H1 (cell line): ENCODE results near the gene ANP32A. TPM values are rescaled to one million over a fixed set of nuclear protein-coding genes. Genes with fewer than 3 reads are reported as not detected.

Experiments used
- CTCF ChIA-PET: fragments of 300-600 bp; sonication (Branson Sonifier 250); formaldehyde crosslinking; loops from one replicate; lab custom pipeline; 2021; ENCODE audit not compliant: partially characterized antibody; lab: Charles Lee
- POLR2A ChIA-PET: fragments of 300-600 bp; sonication (Branson Sonifier 250); formaldehyde crosslinking; loops from one replicate; lab custom pipeline; 2021; ENCODE audit warnings: inconsistent platforms; ENCODE audit not compliant: partially characterized antibody; lab: Charles Lee
- DNase-seq, 2 experiments: peaks; one replicate each; pipeline versions ENCODE4 v3.0.0 to v3.0.0-alpha.2; 2010 to 2022; ENCODE audit warnings: low spot score in 2 of 2, low read depth in 1 of 2, mixed read lengths in 1 of 2
- FAIRE-seq: peaks from 2 replicates; lab custom pipeline; 2011; peaks lifted over from hg19 to GRCh38; lab: Jason Lieb, UNC
- H2AFZ ChIP-seq: 2 replicates; pipeline ENCODE4 v1.8.1; 2012; ENCODE audit warnings: low read length, inconsistent platforms
- H2AK5ac ChIP-seq: 2 replicates; pipeline ENCODE4 v1.6.1; 2013; ENCODE audit warnings: low read depth, low read length
- H2BK120ac ChIP-seq: replicated peaks from 2 replicates; pipeline ENCODE3; 2013; ENCODE audit warnings: low read depth, low read length, inconsistent platforms
- H2BK12ac ChIP-seq: 2 replicates; pipeline ENCODE4 v1.6.1; 2013; ENCODE audit warnings: low read depth, low read length
- H2BK15ac ChIP-seq: 2 replicates; pipeline ENCODE4 v1.6.1; 2013; ENCODE audit warnings: low read length
- H2BK20ac ChIP-seq: 2 replicates; pipeline ENCODE4 v1.6.1; 2013; ENCODE audit warnings: low read length
- H2BK5ac ChIP-seq: 2 replicates; pipeline ENCODE4 v1.6.1; 2013; ENCODE audit warnings: low read depth, low read length
- H3K14ac ChIP-seq: 2 replicates; pipeline ENCODE4 v1.6.1; 2013; ENCODE audit warnings: inconsistent platforms; ENCODE audit not compliant: insufficient read length
- H3K18ac ChIP-seq: 2 replicates; pipeline ENCODE4 v1.6.1; 2013; ENCODE audit warnings: low read length; ENCODE audit errors: extremely low read depth
- H3K23ac ChIP-seq: 2 replicates; pipeline ENCODE4 v1.6.1; 2013; ENCODE audit warnings: inconsistent platforms; ENCODE audit not compliant: insufficient read length
- H3K23me2 ChIP-seq: 2 replicates; pipeline ENCODE4 v1.6.1; 2013; ENCODE audit warnings: low read depth, low read length
- H3K27ac ChIP-seq: 2 replicates; pipeline ENCODE4 v1.6.1; 2011; ENCODE audit warnings: low read depth, low read length, inconsistent platforms
- H3K27me3 ChIP-seq, 4 experiments: replicated peaks in 1 of 4; 1 replicate in 1 of 4; 2 replicates in 3 of 4; pipeline versions ENCODE4 v1.6.1 to v1.8.1; 2011 to 2013; ENCODE audit warnings: low read length in 3 of 4, mild to moderate bottlenecking in 3 of 4, inconsistent platforms in 2 of 4, mixed read lengths in 2 of 4, moderate library complexity in 1 of 4; ENCODE audit not compliant: control insufficient read depth in 3 of 4, insufficient read depth in 3 of 4; ENCODE audit errors: extremely low read depth in 1 of 4
- H3K36me3 ChIP-seq, 4 experiments: 2 replicates each; pipeline versions ENCODE4 v1.6.1 to v1.8.1; 2011 to 2013; ENCODE audit warnings: mild to moderate bottlenecking in 4 of 4, low read length in 3 of 4, moderate library complexity in 2 of 4, control low read depth in 1 of 4, inconsistent platforms in 1 of 4; ENCODE audit not compliant: insufficient read depth in 4 of 4, control insufficient read depth in 2 of 4
- H3K4ac ChIP-seq: replicated peaks from 2 replicates; pipeline ENCODE3; 2013; ENCODE audit warnings: low read length, low read depth, mixed read lengths, inconsistent platforms; ENCODE audit not compliant: insufficient read length
- H3K4me1 ChIP-seq, 4 experiments: replicated peaks in 1 of 4; 1 replicate in 1 of 4; 2 replicates in 3 of 4; pipeline versions ENCODE4 v1.6.1 to v1.8.1; 2011 to 2013; ENCODE audit warnings: low read length in 3 of 4, inconsistent platforms in 2 of 4, mixed read lengths in 1 of 4; ENCODE audit not compliant: insufficient read depth in 4 of 4, control insufficient read depth in 3 of 4
- H3K4me2 ChIP-seq, 2 experiments: 2 replicates each; pipeline versions ENCODE4 v1.6.1 to v1.8.1; 2011 to 2013; ENCODE audit warnings: low read depth in 2 of 2, low read length in 2 of 2, control low read depth in 1 of 2, inconsistent platforms in 1 of 2, mild to moderate bottlenecking in 1 of 2; ENCODE audit not compliant: insufficient read depth in 1 of 2
- H3K4me3 ChIP-seq, 4 experiments: fragments of 200-600, 300-600 bp in 1 of 4; sonication (generic), shearing (Covaris generic), sonication (Bioruptor Twin) in 1 of 4; 2 replicates each; pipeline versions ENCODE4 v1.5.1 to v1.8.1; 2011 to 2016; ENCODE audit warnings: low read length in 4 of 4, low read depth in 3 of 4, control low read depth in 2 of 4, inconsistent platforms in 2 of 4, mild to moderate bottlenecking in 2 of 4, mixed read lengths in 1 of 4, moderate library complexity in 1 of 4; ENCODE audit not compliant: insufficient read depth in 2 of 4; ENCODE audit errors: extremely low read depth in 1 of 4
- H3K56ac ChIP-seq: replicated peaks from 2 replicates; pipeline ENCODE3; 2013; ENCODE audit warnings: low read depth, mild to moderate bottlenecking, mixed read lengths, low read length, inconsistent platforms; ENCODE audit not compliant: insufficient read length
- H3K79me1 ChIP-seq: 2 replicates; pipeline ENCODE4 v1.6.1; 2013; ENCODE audit warnings: low read depth, low read length, control low read depth
- H3K79me2 ChIP-seq, 2 experiments: 2 replicates each; pipeline versions ENCODE4 v1.6.1 to v1.8.1; 2012 to 2013; ENCODE audit warnings: low read length in 2 of 2, mild to moderate bottlenecking in 2 of 2, inconsistent platforms in 1 of 2; ENCODE audit not compliant: insufficient read depth in 2 of 2, control insufficient read depth in 1 of 2
- H3K9ac ChIP-seq, 4 experiments: replicated peaks in 1 of 4; 1 replicate in 1 of 4; 2 replicates in 3 of 4; pipeline versions ENCODE4 v1.6.1 to v1.8.1; 2011 to 2013; ENCODE audit warnings: low read depth in 3 of 4, low read length in 3 of 4, control low read depth in 2 of 4, mild to moderate bottlenecking in 2 of 4, moderate library complexity in 2 of 4, inconsistent platforms in 1 of 4; ENCODE audit errors: extremely low read depth in 1 of 4
- H3K9me3 ChIP-seq, 2 experiments: 2 replicates each; pipeline versions ENCODE4 v1.6.1 to v1.8.1; 2012 to 2013; ENCODE audit warnings: mild to moderate bottlenecking in 2 of 2, moderate library complexity in 2 of 2, control low read depth in 1 of 2, inconsistent platforms in 1 of 2, low read depth in 1 of 2, low read length in 1 of 2, mixed read lengths in 1 of 2; ENCODE audit not compliant: insufficient read depth in 2 of 2
- H4K20me1 ChIP-seq, 2 experiments: replicated peaks in 1 of 2; 2 replicates each; pipeline versions ENCODE3 to v1.8.1; 2011 to 2013; ENCODE audit warnings: inconsistent platforms in 2 of 2, low read length in 2 of 2, mild to moderate bottlenecking in 1 of 2; ENCODE audit not compliant: insufficient read depth in 2 of 2, control insufficient read depth in 1 of 2
- H4K5ac ChIP-seq: 2 replicates; pipeline ENCODE4 v1.6.1; 2013; ENCODE audit warnings: low read length, low read depth, mixed read lengths, inconsistent platforms; ENCODE audit not compliant: insufficient read length
- H4K8ac ChIP-seq: 2 replicates; pipeline ENCODE4 v1.8.0; 2013; ENCODE audit warnings: mild to moderate bottlenecking, moderate library complexity, low read length, inconsistent platforms; ENCODE audit not compliant: insufficient read depth; ENCODE audit errors: extremely low read depth
- H4K91ac ChIP-seq: replicated peaks from 2 replicates; pipeline ENCODE3; 2013; ENCODE audit warnings: low read length, mixed read lengths, inconsistent platforms; ENCODE audit not compliant: insufficient read length
- CBX8 ChIP-seq: fragments of 300-800, 300-1000 bp; sonication (generic); IDR thresholded peaks from 2 replicates; pipeline ENCODE4 v1.7.1; 2016; ENCODE audit warnings: low read depth, low read length, borderline replicate concordance
- FOSL1 ChIP-seq: IDR thresholded peaks from 2 replicates; pipeline ENCODE4 v1.6.1; 2011; ENCODE audit warnings: mild to moderate bottlenecking, low read depth, low read length, moderate library complexity; ENCODE audit not compliant: insufficient read depth
- MAFK ChIP-seq: IDR thresholded peaks from 2 replicates; pipeline ENCODE4 v1.6.1; 2012; ENCODE audit warnings: low read depth, mild to moderate bottlenecking, improper control_type of control experiment, low read length
- POLR2A ChIP-seq, 2 experiments: IDR thresholded peaks; 1 replicate in 1 of 2; 2 replicates in 1 of 2; pipeline ENCODE4 v1.6.1; 2011; ENCODE audit warnings: low read depth in 2 of 2, low read length in 2 of 2, mild to moderate bottlenecking in 2 of 2; ENCODE audit errors: control extremely low read depth in 1 of 2
- POU5F1 ChIP-seq: IDR thresholded peaks from 2 replicates; pipeline ENCODE4 v1.6.1; 2011; ENCODE audit warnings: low read depth, mild to moderate bottlenecking, low read length, moderate library complexity
- RAD21 ChIP-seq, 2 experiments: IDR thresholded peaks in 1 of 2; conservative IDR thresholded peaks in 1 of 2; 2 replicates each; pipeline ENCODE4 v1.6.1; 2011; ENCODE audit warnings: low read depth in 2 of 2, low read length in 2 of 2, improper control_type of control experiment in 1 of 2, inconsistent platforms in 1 of 2, mild to moderate bottlenecking in 1 of 2, moderate library complexity in 1 of 2
- SAP30 ChIP-seq: fragments of 300-600 bp; sonication (generic); IDR thresholded peaks from 2 replicates; pipeline ENCODE4 v1.7.1; 2012; ENCODE audit warnings: low read length, moderate library complexity, mild to moderate bottlenecking, inconsistent platforms; ENCODE audit not compliant: insufficient read depth, insufficient replicate concordance
- WGBS, 2 experiments: shearing (Covaris generic) in 1 of 2; methylation state at CpG; one replicate each; pipeline versions ENCODE4 v1.1.6 to v1.1.7; 2013 to 2015; ENCODE audit warnings: low lambda C conversion rate in 2 of 2, mixed read lengths in 2 of 2, inconsistent platforms in 1 of 2, low coverage in 1 of 2, missing lambda C conversion rate in 1 of 2; ENCODE audit not compliant: insufficient replicate concordance in 2 of 2, insufficient coverage in 1 of 2, insufficient read length in 1 of 2; ENCODE audit errors: extremely low coverage in 1 of 2, missing lambda C conversion rate in 1 of 2; 5-methylcytosine and 5-hydroxymethylcytosine counted together
- polyA plus RNA-seq, 7 experiments: library from polyadenylated mRNA; depleted of rRNA in 3 of 7; stranded (reverse) in 5 of 7; unstranded in 2 of 7; fragments of >200 nt in 5 of 7; fragments of 200-250 nt in 2 of 7; gene quantifications; 1 replicate in 5 of 7; 2 replicates in 1 of 7; 4 replicates in 1 of 7; pipeline versions ENCODE4 v1.2.1 to v1.2.3, GENCODE V29; 2011 to 2013; ENCODE audit warnings: missing spikeins in 2 of 7, mixed read lengths in 2 of 7
- total RNA-seq: library from RNA; stranded (reverse); fragmentation: NEBNext Ultra II Directional; extraction: Animal tissue kit (Norgen Biotek cat#: 25700); gene quantifications from 2 replicates; pipeline ENCODE4 v1.2.1, GENCODE V29; 2021
- TF ChIP-seq, protein P1 (sequence below): IDR thresholded peaks from 2 replicates; pipeline ENCODE4 v1.6.1; 2012; ENCODE audit warnings: low read length, inconsistent platforms

Gene ANP32A
- total and polyA plus RNA-seq, 2 of the 8 experiments (the other 6 are each of a cell fraction or from before 2014, with no cell fraction given): 70.8 to 295 TPM

DNA sequence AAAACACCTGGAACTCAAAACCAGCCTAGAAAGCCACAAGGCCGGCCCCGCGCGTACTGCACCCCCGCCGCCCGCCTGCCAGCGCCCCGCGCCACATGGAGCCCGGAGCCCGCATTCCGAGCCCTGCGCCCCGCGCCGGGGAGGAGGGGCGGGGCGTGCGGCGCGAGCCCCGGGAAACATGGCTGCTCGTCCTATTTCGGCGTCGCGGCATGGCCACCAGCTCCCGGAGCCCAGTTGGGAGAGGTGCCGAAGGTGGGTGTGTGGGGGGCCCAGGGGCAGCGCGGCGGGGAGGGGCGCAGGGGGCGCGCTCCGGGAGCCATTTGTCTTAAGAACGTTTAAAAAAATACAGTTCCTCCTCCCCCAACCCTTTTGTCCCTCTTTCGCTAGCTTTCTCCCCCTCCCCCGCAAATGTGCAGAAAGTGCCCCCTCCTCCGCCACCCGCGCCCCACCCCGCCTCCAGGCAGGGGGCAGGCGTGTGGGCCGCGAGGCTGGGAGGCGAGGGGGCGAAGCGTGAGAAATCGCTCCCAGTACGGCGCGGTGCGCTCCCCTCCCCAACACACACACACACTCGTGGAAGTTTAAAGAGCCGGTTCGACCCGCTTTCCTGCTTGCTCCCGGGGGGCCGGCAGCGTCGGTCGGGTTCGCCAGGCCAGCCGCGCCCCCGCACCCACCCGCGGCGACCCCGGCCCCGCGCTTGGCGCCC, 2.5 kb downstream of the ANP32A start:
- Histone ChIP-seq H3K4me2 (peak overlapping the region; percentile 91 to 95), H3K56ac (peak overlapping the region; percentile 87), H2BK12ac (no peak overlapping the region), H3K4me1 (peaks cover 12 to 19% (median 15%) of the 10 kb centered on the region in 4 experiments; a peak in 6 of 7 replicates), H3K9ac (peak overlapping the region; percentile 87 to 93 (median 90)), H3K9me3 (no peaks in the 10 kb centered on the region), H3K23me2 (peaks cover 14% of the 10 kb centered on the region), H2BK5ac (peak overlapping the region; percentile 85; the same call in 1 of the 2 replicates), H3K79me2 (peaks cover 31 to 78% of the 10 kb centered on the region in 2 experiments), H3K79me1 (peaks cover 5% of the 10 kb centered on the region), H2AK5ac (no peak overlapping the region; the same call in 1 of the 2 replicates), H4K91ac (peak overlapping the region; percentile 95), H3K27me3 (peaks cover 7 to 18% (median 12%) of the 10 kb centered on the region in 4 experiments), H4K8ac (peak overlapping the region; percentile 94), H3K23ac (no peak overlapping the region), H3K36me3 (no peaks in the 10 kb centered on the region), H3K18ac (peak overlapping the region; percentile 83), H4K5ac (peak overlapping the region; percentile 96), H4K20me1 (peaks cover 38 to 44% of the 10 kb centered on the region in 2 experiments), H2AFZ (no peak overlapping the region), H2BK20ac (no peak overlapping the region), H3K4me3 (peak overlapping the region; percentile 72 to 94 (median 92)), H3K4ac (peak overlapping the region; percentile 90), H3K14ac (no peak overlapping the region), H3K27ac (peak overlapping the region; percentile 94; the same call in 1 of the 2 replicates), H2BK15ac (no peak overlapping the region), H2BK120ac (peak overlapping the region; percentile 67)
- DNase-seq: peak in 1 of 2 experiments; percentile 79
- CTCF ChIA-PET: no interaction called here
- no peak for FAIRE-seq
- POLR2A ChIA-PET: interaction anchor here (0.8 to 6.7 kb wide), 10 partner anchors 8 to 117 kb away, joined by 3 to 54 read pairs (median 4); no protein-coding TSS in a partner anchor
- WGBS, 2 experiments: 0% methylated on average over 9 of the region's 75 CpGs; no CpG with 5 or more reads in 1 of the 2 experiments
- no peak for TF ChIP-seq RAD21 (IDR thresholded peaks at IDR 0.05 in 1 of 2, conservative IDR thresholded peaks at IDR 0.05 in 1 of 2; ENCODE audit: low read depth in 2 of 2, low read length in 2 of 2)
- TF ChIP-seq, protein P1, sequence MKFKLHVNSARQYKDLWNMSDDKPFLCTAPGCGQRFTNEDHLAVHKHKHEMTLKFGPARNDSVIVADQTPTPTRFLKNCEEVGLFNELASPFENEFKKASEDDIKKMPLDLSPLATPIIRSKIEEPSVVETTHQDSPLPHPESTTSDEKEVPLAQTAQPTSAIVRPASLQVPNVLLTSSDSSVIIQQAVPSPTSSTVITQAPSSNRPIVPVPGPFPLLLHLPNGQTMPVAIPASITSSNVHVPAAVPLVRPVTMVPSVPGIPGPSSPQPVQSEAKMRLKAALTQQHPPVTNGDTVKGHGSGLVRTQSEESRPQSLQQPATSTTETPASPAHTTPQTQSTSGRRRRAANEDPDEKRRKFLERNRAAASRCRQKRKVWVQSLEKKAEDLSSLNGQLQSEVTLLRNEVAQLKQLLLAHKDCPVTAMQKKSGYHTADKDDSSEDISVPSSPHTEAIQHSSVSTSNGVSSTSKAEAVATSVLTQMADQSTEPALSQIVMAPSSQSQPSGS: no peak
- no peak for TF ChIP-seq FOSL1
- TF ChIP-seq CBX8: no peak
- TF ChIP-seq SAP30: no peak
- no peak for TF ChIP-seq MAFK
- TF ChIP-seq POU5F1: no peak
- peak; percentile 76 to 80 for TF ChIP-seq POLR2A (IDR thresholded peaks at IDR 0.05; ENCODE audit: control extremely low read depth in 1 of 2, low read depth in 2 of 2, low read length in 2 of 2)
